Effector CD4-positive, alpha-beta T cell (primary cell): ENCODE results near the gene ADIPOQ.
"Not testable (repeated sequence)": the region's sequence is repeated elsewhere in the genome, so short reads cannot be mapped to it uniquely, and the experiment has no call there.

Source experiments
- DNase-seq: peaks from one replicate; pipeline ENCODE4 v3.0.0-alpha.2; 2020

Gene ADIPOQ

DNA sequence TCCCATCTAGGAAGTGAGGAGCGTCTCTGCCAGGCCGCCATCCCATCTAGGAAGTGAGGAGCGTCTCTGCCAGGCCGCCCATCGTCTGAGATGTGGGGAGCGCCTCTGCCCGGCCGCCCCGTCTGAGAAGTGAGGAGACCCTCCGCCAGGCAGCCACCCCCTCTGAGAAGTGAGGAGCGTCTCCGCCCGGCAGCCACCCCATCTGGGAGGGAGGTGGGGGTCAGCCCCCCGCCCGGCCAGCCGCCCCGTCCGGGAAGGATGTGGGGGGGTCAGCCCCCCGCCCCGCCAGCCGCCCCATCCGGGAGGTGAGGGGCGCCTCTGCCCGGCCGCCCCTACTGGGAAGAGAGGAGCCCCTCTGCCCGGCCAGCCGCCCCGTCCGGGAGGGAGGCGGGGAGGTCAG, 31.3 kb downstream of the ADIPOQ start:
- DNase-seq, result not testable (repeated sequence)

DNA sequence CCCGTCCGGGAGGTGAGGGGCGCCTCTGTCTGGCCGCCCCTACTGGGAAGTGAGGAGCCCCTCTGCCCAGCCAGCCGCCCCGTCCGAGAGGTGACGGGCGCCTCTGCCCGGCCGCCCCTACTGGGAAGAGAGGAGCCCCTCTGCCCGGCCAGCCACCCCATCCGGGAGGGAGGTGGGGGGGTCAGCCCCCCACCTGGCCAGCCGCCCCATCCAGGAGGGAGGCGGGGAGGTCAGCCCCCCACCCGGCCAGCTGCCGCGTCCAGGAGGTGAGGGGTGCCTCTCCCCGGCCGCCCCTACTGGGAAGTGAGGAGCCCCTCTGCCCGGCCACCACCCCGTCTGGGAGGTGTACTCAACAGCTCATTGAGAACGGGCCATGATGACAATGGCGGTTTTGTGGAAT, 31.7 kb downstream of the ADIPOQ start:
- DNase-seq, result not testable (repeated sequence)

- not testable (repeated sequence) for DNase-seq
Measured at GRCh38 chr3:186874841-186875240, 32.3 kb downstream of the ADIPOQ start.

- no peak for DNase-seq
Measured at GRCh38 chr3:186875708-186876107, 33.2 kb downstream of the ADIPOQ start.

DNA sequence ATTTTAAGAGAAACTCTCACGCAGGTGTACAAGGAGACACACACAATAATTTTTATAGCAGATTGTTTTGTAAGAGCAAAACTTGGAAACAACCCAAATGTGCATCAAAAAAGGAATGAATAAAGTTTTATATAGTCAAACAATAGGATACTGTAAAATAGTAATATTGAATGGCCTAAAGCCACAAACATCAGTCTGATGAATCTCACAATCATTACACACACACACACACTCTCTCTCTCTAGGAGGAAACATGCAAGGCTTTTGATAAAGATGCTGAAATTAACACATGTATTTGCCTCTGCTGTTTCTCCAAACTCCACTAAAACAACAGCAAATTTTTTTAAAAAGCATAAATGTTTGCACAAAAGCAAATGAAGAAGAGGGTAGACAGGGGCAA, 37.3 kb downstream of the ADIPOQ start:
- DNase-seq, result no peak

GRCh38 chr3:186880406-186880805, 37.9 kb downstream of the ADIPOQ start:
- no peak for DNase-seq

DNA sequence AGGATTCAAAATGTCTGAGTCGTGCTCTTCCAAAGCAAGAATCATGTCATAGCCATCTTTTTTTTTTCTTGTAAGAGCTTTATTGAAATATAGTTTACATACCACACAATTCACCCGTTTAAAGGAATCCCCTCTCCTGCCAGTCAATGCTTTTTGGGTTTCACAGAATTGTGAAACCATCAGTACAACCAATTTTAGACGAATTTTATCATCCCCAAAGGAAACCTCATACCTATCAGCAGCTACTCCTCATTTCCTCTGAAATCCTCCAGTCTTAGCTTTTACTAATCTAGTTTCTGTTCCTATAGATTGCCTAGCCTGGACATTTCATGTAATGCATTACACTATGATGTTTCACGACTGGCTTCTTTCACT, 39.6 kb downstream of the ADIPOQ start:
- no peak for DNase-seq

- DNase-seq, result no peak
Measured at GRCh38 chr3:186882881-186883685, 40.6 kb downstream of the ADIPOQ start.

GRCh38 chr3:186883686-186884058, 41.2 kb downstream of the ADIPOQ start:
- DNase-seq, result no peak

DNA sequence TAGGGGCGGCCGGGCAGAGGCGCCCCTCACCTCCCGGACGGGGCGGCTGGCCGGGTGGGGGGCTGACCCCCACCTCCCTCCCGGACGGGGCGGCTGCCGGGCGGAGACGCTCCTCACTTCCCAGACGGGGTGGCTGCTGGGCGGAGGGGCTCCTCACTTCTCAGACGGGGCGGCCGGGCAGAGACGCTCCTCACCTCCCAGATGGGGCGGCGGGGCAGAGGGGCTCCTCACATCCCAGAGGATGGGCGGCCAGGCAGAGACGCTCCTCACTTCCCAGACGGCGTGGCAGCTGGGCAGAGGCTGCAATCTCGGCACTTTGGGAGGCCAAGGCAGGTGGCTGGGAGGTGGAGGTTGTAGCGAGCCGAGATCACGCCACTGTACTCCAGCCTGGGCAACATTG, 42.4 kb downstream of the ADIPOQ start:
- not testable (repeated sequence) for DNase-seq

- no peak for DNase-seq
Measured at GRCh38 chr3:186886202-186886981, 43.9 kb downstream of the ADIPOQ start.

GRCh38 chr3:186887507-186887938, 45.0 kb downstream of the ADIPOQ start:
- not testable (repeated sequence) for DNase-seq

DNA sequence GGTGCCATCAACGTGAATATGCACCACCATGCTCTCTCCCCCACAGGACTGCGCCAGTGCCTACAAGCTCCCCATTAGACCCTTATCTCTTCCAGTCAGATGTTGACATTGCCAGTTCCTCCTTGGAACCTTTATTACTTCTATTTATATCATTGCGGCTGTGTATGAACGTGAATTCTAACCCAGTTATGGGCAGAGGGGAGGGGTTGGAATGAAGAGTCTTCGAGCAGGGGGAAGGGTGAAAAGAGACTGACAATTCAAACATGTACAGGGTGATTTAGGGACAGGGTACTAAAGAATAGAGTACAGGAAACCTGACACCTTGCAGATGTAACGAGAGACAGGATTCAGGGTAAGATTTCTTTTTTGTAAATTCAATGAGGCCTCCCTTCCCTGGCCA, 46.1 kb downstream of the ADIPOQ start:
- no peak for DNase-seq

GRCh38 chr3:186889698-186890097, 47.2 kb downstream of the ADIPOQ start:
- not testable (repeated sequence) for DNase-seq

GRCh38 chr3:186890911-186891310, 48.4 kb downstream of the ADIPOQ start:
- no peak for DNase-seq

GRCh38 chr3:186893071-186893470, 50.6 kb downstream of the ADIPOQ start:
- DNase-seq, result not testable (repeated sequence)

DNA sequence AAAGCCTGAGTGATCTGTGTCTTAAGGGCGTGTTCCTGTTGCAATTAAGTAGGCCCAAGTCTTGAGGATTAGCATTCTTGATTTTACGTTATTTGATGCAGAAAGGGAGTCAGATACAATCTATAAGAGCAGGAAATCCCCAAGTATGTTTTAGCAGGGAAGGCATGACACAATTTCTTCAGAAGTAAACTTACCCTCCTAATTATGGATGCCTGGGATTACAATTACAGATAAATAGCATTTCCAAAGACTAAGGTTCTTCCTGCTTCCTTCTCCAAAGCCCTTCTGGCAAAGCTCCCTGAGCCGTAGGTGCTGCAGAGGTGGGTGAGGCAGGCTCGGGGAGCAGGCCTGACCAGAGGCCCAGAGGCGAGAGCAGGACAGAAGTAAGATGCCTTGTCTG, 52.9 kb downstream of the ADIPOQ start:
- no peak for DNase-seq

GRCh38 chr3:186896006-186896405, 53.5 kb downstream of the ADIPOQ start:
- no peak for DNase-seq

DNA sequence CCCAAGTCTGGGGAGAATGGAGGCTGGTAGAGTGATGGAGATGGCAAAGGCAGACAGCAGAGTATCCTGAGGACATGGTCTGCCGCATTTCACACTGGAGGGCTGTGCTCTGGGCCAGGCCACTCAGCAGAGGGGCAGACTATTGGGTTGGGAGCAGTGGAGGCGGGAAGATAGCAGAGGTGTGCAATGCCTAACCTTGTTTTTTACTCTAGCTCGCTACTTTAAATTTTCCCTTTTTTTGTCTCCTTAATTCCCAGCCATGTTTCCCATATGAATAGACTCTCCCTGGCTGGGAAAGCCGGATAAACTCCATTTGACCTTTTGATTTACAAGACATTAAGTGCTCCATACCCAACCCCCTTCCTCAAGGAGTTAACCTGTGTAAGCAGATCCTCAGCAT, 54.4 kb downstream of the ADIPOQ start:
- no peak for DNase-seq

DNA sequence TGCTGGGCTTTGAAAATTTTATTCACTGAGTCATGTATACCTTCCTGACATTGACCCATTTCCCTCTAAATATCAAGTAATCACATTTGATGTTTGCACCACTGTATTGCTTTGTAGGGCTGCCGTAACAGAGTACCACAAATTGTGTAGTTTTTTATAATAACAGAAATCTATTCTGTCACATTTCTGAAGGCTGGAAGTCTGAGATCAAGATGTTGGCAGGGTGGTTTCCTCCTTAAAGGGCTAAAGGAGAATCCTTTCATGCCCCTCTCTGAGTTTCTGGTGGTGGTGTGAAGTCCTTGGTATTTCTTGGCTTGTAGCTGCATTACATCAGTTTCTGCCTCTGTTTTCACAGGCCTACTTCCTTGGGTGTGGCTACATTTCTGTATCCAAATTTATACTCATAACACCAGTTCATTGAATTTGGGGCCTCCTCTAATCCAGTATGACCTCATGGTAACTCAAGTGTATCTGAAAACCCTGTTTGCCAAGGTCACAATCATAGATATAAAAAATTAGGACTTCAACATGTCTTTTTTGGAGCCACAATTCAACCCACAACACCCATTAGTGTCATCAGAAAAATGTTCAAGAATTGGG, 58.7 kb downstream of the ADIPOQ start:
- DNase-seq, result no peak

DNA sequence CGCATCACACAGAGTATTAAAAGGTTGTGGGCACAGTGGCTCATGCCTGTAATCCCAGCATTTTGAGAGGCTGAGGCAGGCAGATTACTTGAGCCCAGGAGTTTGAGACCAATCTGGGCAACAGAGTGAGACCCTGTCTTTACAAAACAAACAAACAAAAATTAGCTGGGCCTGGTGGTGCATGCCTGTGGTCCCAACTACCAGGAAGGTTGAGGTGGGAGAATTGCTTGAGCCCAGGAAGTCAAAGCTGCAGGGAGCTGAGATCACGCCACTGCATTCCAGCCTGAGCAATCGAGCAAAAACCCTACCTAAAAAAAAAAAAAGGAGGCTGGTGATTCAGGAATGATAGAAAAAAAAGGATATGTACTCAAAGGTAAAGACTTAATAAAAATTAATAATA, 59.6 kb downstream of the ADIPOQ start:
- DNase-seq, result no peak

GRCh38 chr3:186902713-186903112, 60.2 kb downstream of the ADIPOQ start:
- no peak for DNase-seq

- not testable (repeated sequence) for DNase-seq
Measured at GRCh38 chr3:186903676-186904075, 61.2 kb downstream of the ADIPOQ start.

- not testable (repeated sequence) for DNase-seq
Measured at GRCh38 chr3:186907075-186907474, 64.6 kb downstream of the ADIPOQ start.
